OCI-LY7 (cell line): ENCODE data around the gene GPC3. TPM values are rescaled to one million over a fixed set of nuclear protein-coding genes. Genes with fewer than 3 reads are reported as not detected.

Experiments
- BruUV-seq: library from RNA; stranded (reverse); fragments of 400-500 nt; replicated peaks from 2 replicates; lab custom pipeline; 2021; lab: Mats Ljungman, UMichigan
- CTCF ChIA-PET: fragments of 300-600 bp; sonication (Branson Sonifier 250); formaldehyde crosslinking; loops from one replicate; lab custom pipeline; 2022; ENCODE audit warnings: antibody characterized with exemption; ENCODE audit not compliant: unreplicated experiment; lab: Charles Lee
- POLR2A ChIA-PET: fragments of 300-600 bp; sonication (Branson Sonifier 250); formaldehyde crosslinking; loops from one replicate; lab custom pipeline; 2022; ENCODE audit warnings: antibody characterized with exemption; lab: Charles Lee
- DNase-seq: peaks from one replicate; pipeline ENCODE4 v3.0.0-alpha.2; 2015; ENCODE audit warnings: low spot score
- H2AFZ ChIP-seq: fragments of 200-600 bp; sonication (generic), shearing (Covaris generic); 2 replicates; pipeline ENCODE4 v1.6.1; 2014; ENCODE audit warnings: mild to moderate bottlenecking, antibody characterized with exemption, low read length, moderate library complexity
- H3K27ac ChIP-seq: fragments of 200-600 bp; sonication (generic); 2 replicates; pipeline ENCODE4 v1.5.1; 2014; ENCODE audit warnings: mixed run types, low read depth, mild to moderate bottlenecking, moderate library complexity, low read length, inconsistent platforms; ENCODE audit not compliant: poor library complexity, severe bottlenecking
- H3K36me3 ChIP-seq: fragments of 200-600 bp; sonication (generic); 2 replicates; pipeline ENCODE4 v1.6.1; 2014; ENCODE audit warnings: mild to moderate bottlenecking, antibody characterized with exemption, low read length, moderate library complexity, mixed read lengths; ENCODE audit not compliant: insufficient read depth
- H3K4me1 ChIP-seq: fragments of 200-600 bp; sonication (generic); 2 replicates; pipeline ENCODE4 v1.5.1; 2014; ENCODE audit warnings: mild to moderate bottlenecking, low read length; ENCODE audit not compliant: insufficient read depth, poor library complexity, severe bottlenecking
- H3K4me2 ChIP-seq: fragments of 200-600 bp; sonication (generic); 2 replicates; pipeline ENCODE4 v1.6.1; 2014; ENCODE audit warnings: mild to moderate bottlenecking, low read length
- H3K4me3 ChIP-seq: fragments of 200-600 bp; sonication (generic); 2 replicates; pipeline ENCODE4 v1.5.1; 2014; ENCODE audit warnings: mild to moderate bottlenecking, low read depth, low read length; ENCODE audit not compliant: poor library complexity, severe bottlenecking
- H3K79me2 ChIP-seq: fragments of 200-600 bp; sonication (generic); 2 replicates; pipeline ENCODE4 v1.6.1; 2016; ENCODE audit warnings: low read depth, mild to moderate bottlenecking, low read length, moderate library complexity, mixed read lengths; ENCODE audit not compliant: insufficient read depth
- H3K9me2 ChIP-seq: fragments of 200-600 bp; sonication (generic); 2 replicates; pipeline ENCODE4 v1.6.1; 2016; ENCODE audit warnings: mild to moderate bottlenecking, low read length, mixed read lengths; ENCODE audit not compliant: insufficient read depth
- H3K9me3 ChIP-seq: fragments of 200-600 bp; sonication (generic); 2 replicates; pipeline ENCODE4 v1.6.1; 2014; ENCODE audit warnings: mild to moderate bottlenecking, mixed run types, low read length, mixed read lengths
- H4K20me1 ChIP-seq: fragments of 200-600 bp; sonication (generic); 2 replicates; pipeline ENCODE4 v1.6.1; 2014; ENCODE audit warnings: mild to moderate bottlenecking, antibody characterized with exemption, low read length, moderate library complexity, mixed read lengths; ENCODE audit not compliant: insufficient read depth
- EZH2phosphoT487 ChIP-seq: fragments of 200-600 bp; sonication (generic); IDR thresholded peaks from 2 replicates; pipeline ENCODE4 v1.6.1; 2018; ENCODE audit warnings: low read depth, borderline replicate concordance, mild to moderate bottlenecking, mixed run types, antibody characterized with exemption, low read length, moderate library complexity, mixed read lengths
- intact Hi-C: fragments of 100-400 bp; cut with micrococcal nuclease; formaldehyde crosslinking; loops from one replicate; pipeline ENCODE4 v1.10.0; 2022; ENCODE audit not compliant: unreplicated experiment
- total RNA-seq, 2 experiments: library from RNA; depleted of rRNA in 1 of 2; stranded (reverse); fragments of >200 nt in 1 of 2; shearing (Covaris generic) in 1 of 2; gene quantifications; 2 replicates each; pipeline ENCODE4 v1.2.3, GENCODE V29; 2014 to 2022
- TF ChIP-seq, protein P1 (sequence below): fragments of 200-600 bp; sonication (generic); conservative IDR thresholded peaks from 2 replicates; pipeline ENCODE4 v1.5.1; 2014; ENCODE audit warnings: mild to moderate bottlenecking, antibody characterized with exemption, low read length, moderate library complexity, mixed read lengths

GPC3 gene
- total RNA-seq, 2 experiments from 2014 or later: not detected

DNA sequence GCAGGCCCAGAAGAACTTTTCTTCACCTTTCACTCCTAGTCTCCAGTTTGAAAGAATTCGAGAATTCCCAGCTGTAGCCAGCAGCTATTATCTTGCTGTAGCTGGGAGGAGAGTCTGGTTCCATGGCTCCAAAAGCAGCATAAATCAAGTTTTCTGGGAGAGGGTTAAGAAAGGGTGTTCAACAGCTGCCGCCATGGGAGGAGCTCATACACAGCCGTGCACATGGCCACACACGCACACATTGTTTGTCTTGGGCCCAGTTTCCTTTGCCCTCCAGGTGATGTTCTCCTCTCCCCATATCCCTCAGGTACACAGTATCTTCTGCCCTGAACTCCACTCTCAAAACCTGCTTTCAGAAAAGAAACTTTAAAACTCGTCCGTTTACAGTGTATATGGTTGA lies 4.1 kb upstream of the GPC3 start:
- CTCF ChIA-PET: no interaction called here
- intact Hi-C loops: no loop called here
- Histone ChIP-seq H3K4me1 (no peaks in the 10 kb centered on the region), H3K27ac (no peak overlapping the region), H4K20me1 (no peaks in the 10 kb centered on the region), H3K36me3 (no peaks in the 10 kb centered on the region), H2AFZ (no peak overlapping the region), H3K4me3 (no peak overlapping the region), H3K4me2 (no peak overlapping the region), H3K79me2 (no peaks in the 10 kb centered on the region), H3K9me3 (no peaks in the 10 kb centered on the region), H3K9me2 (no peaks in the 10 kb centered on the region)
- BruUV-seq: no TSS peak
- no peak for DNase-seq
- TF ChIP-seq, protein P1, sequence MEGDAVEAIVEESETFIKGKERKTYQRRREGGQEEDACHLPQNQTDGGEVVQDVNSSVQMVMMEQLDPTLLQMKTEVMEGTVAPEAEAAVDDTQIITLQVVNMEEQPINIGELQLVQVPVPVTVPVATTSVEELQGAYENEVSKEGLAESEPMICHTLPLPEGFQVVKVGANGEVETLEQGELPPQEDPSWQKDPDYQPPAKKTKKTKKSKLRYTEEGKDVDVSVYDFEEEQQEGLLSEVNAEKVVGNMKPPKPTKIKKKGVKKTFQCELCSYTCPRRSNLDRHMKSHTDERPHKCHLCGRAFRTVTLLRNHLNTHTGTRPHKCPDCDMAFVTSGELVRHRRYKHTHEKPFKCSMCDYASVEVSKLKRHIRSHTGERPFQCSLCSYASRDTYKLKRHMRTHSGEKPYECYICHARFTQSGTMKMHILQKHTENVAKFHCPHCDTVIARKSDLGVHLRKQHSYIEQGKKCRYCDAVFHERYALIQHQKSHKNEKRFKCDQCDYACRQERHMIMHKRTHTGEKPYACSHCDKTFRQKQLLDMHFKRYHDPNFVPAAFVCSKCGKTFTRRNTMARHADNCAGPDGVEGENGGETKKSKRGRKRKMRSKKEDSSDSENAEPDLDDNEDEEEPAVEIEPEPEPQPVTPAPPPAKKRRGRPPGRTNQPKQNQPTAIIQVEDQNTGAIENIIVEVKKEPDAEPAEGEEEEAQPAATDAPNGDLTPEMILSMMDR: no peak
- TF ChIP-seq EZH2phosphoT487: no peak
- POLR2A ChIA-PET: interaction anchor here (0.6 kb wide), 1 partner anchor 110 kb away, joined by 3 read pairs; no protein-coding TSS in a partner anchor

DNA sequence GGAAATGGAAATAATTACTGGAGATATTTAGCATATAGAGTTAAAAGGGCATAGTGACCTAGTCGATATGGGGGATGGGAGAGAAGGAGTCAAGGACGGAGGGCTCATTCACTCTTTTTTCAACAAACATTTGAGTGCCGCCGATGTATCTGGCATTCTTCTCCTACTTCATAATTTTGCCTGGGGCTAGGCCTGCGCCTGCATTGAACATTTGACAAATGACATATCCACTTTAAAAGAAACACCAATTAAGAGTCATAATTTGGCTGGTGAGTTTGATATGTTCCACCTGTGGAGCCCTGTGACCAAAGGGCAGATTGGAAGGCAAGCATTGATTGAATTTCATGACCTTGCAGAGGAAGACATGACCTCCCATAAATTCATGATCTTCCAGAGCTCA lies 2.6 kb upstream of the GPC3 start:
- CTCF ChIA-PET: no interaction called here

GRCh38 chrX:133987188-133987587 lies 1.8 kb upstream of the GPC3 start:
- Histone ChIP-seq H3K4me2 (no peak overlapping the region), H3K36me3 (no peaks in the 10 kb centered on the region), H3K4me1 (no peaks in the 10 kb centered on the region), H3K27ac (no peak overlapping the region), H4K20me1 (no peaks in the 10 kb centered on the region), H3K9me3 (no peaks in the 10 kb centered on the region), H2AFZ (no peak overlapping the region), H3K9me2 (no peaks in the 10 kb centered on the region), H3K4me3 (no peak overlapping the region), H3K79me2 (no peaks in the 10 kb centered on the region)
- BruUV-seq: no TSS peak
- ChIA-PET CTCF (no interaction called here), POLR2A (interaction anchor here (0.6 kb wide), 1 partner anchor 12 kb away, joined by 3 read pairs; no protein-coding TSS in a partner anchor)
- no peak for TF ChIP-seq EZH2phosphoT487
- TF ChIP-seq, protein P1: no peak
- intact Hi-C loops: no loop called here
- DNase-seq: no peak

More for the DNA sequence above, 2.6 kb upstream of the GPC3 start:
- Histone ChIP-seq H3K4me3 (no peak overlapping the region), H3K36me3 (no peaks in the 10 kb centered on the region), H3K4me2 (no peak overlapping the region), H3K79me2 (no peaks in the 10 kb centered on the region), H2AFZ (no peak overlapping the region), H3K9me2 (no peaks in the 10 kb centered on the region), H3K4me1 (no peaks in the 10 kb centered on the region), H3K27ac (no peak overlapping the region), H3K9me3 (no peaks in the 10 kb centered on the region), H4K20me1 (no peaks in the 10 kb centered on the region)
- intact Hi-C loops: no loop called here
- TF ChIP-seq, protein P1: no peak
- TF ChIP-seq EZH2phosphoT487: no peak
- BruUV-seq: no TSS peak
- POLR2A ChIA-PET: interaction anchor here (1.0 kb wide), 1 partner anchor 23 kb away, joined by 3 read pairs; no protein-coding TSS in a partner anchor
- DNase-seq: no peak
